ENCODE results near the gene RAB5IF. TPM values are rescaled to one million over a fixed set of nuclear protein-coding genes. Genes with fewer than 3 reads are reported as not detected.

RAB5IF gene
- total RNA-seq, 1 experiment from 2014 or later, result 112 TPM

DNA sequence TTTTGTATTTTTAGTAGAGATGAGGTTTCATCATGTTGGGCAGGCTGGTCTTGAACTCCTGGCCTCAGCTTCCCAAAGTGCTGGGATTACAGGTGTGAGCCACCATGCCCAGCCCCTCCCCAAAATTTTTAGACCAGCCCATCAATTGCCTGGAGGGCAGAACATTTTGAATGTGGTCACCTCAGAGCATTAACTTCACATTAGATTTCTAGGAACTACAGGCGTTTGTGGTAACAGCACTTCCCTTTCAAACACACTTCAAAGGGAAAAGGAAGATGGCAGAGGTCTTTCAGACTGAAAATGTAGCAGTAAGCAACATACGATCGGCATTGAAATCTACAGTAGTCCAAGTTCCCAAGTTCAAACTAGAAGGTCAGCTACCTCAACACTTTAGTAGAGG is 52.7 kb downstream of the RAB5IF start:
- no TSS peak for BruUV-seq (replicated peaks)
- H3K36me3 Mint-ChIP-seq (ENCODE audit: insufficient read depth, unreplicated experiment), result peaks cover 21% of the 10 kb centered on the region
- H3K9me3 Mint-ChIP-seq (ENCODE audit: unreplicated experiment), result no peaks in the 10 kb centered on the region
- H3K4me3 Mint-ChIP-seq (ENCODE audit: unreplicated experiment), result no peak overlapping the region
- DNase-seq (ENCODE audit: unreplicated experiment), result no peak
- intact Hi-C loops (cut with micrococcal nuclease), result no loop called here
- H3K27me3 Mint-ChIP-seq (ENCODE audit: insufficient read depth, unreplicated experiment), result no peaks in the 10 kb centered on the region
- TF ChIP-seq, protein P1, sequence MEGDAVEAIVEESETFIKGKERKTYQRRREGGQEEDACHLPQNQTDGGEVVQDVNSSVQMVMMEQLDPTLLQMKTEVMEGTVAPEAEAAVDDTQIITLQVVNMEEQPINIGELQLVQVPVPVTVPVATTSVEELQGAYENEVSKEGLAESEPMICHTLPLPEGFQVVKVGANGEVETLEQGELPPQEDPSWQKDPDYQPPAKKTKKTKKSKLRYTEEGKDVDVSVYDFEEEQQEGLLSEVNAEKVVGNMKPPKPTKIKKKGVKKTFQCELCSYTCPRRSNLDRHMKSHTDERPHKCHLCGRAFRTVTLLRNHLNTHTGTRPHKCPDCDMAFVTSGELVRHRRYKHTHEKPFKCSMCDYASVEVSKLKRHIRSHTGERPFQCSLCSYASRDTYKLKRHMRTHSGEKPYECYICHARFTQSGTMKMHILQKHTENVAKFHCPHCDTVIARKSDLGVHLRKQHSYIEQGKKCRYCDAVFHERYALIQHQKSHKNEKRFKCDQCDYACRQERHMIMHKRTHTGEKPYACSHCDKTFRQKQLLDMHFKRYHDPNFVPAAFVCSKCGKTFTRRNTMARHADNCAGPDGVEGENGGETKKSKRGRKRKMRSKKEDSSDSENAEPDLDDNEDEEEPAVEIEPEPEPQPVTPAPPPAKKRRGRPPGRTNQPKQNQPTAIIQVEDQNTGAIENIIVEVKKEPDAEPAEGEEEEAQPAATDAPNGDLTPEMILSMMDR (IDR thresholded peaks at IDR 0.05; ENCODE audit: unreplicated experiment), result no peak
- no peaks in the 10 kb centered on the region for H3K4me1 Mint-ChIP-seq (ENCODE audit: insufficient read depth, unreplicated experiment)
- ChIA-PET CTCF (interaction anchor here (0.7 kb wide), 1 partner anchor 11 kb away, joined by 4 read pairs; no protein-coding TSS in a partner anchor), POLR2A (interaction anchor here (0.5 to 0.8 kb wide), 2 partner anchors 15 to 1695 kb away, joined by 3 read pairs; no protein-coding TSS in a partner anchor)
- no peak overlapping the region for H3K27ac Mint-ChIP-seq (ENCODE audit: low read depth, unreplicated experiment)

Other genes with a start within 250 kb of the RAB5IF start
- 4.3 and 7.9 TPM in 2 replicates for gene MYL9, start 64.3 kb upstream of the RAB5IF start, total RNA-seq (2022)
- 5.9 and 9.7 TPM in 2 replicates for gene TGIF2, start 32.2 kb upstream of the RAB5IF start, total RNA-seq (2022)
- not detected in 2 replicates for gene SLA2, start 40.4 kb downstream of the RAB5IF start, total RNA-seq (2022)
- gene NDRG3, start 140.3 kb downstream of the RAB5IF start, total RNA-seq (2022), result 7.5 and 10.3 TPM in 2 replicates
- 7.8 and 8.4 TPM in 2 replicates for gene DSN1, start 168.0 kb downstream of the RAB5IF start, total RNA-seq (2022)

All from MCF 10A (cell line).